GM23338 (cell line): ENCODE measurements around the gene HMOX2. TPM values are rescaled to one million over a fixed set of nuclear protein-coding genes. Genes with fewer than 3 reads are reported as not detected.

ENCODE experiments used
- ATAC-seq: fragments of 200-7000 bp; cut with Tn5 transposase; 3 replicates; pipeline ENCODE4 v1.9.1; 2020
- DNase-seq: peaks from one replicate; pipeline ENCODE4 v3.0.0-alpha.2; 2015; ENCODE audit warnings: low spot score
- H2AFZ ChIP-seq: fragments of 200-600 bp; sonication (generic); 2 replicates; pipeline ENCODE4 v1.8.0; 2016; ENCODE audit warnings: antibody characterized with exemption, mild to moderate bottlenecking, moderate library complexity
- H3F3A ChIP-seq: fragments of 200-600 bp; sonication (generic); replicated peaks from 2 replicates; pipeline ENCODE4 v1.8.0; 2017; ENCODE audit warnings: antibody characterized with exemption, mixed run types, low read depth
- H3K27ac ChIP-seq: fragments of 200-600 bp; sonication (generic); 2 replicates; pipeline ENCODE4 v1.6.1; 2016; ENCODE audit warnings: low read depth
- H3K27me3 ChIP-seq: fragments of 200-600 bp; sonication (generic); 2 replicates; pipeline ENCODE4 v1.8.0; 2016; ENCODE audit warnings: mild to moderate bottlenecking, mixed run types, moderate library complexity; ENCODE audit not compliant: insufficient read depth
- H3K36me3 ChIP-seq: fragments of 200-600 bp; sonication (generic); 2 replicates; pipeline ENCODE4 v1.8.0; 2016; ENCODE audit warnings: mild to moderate bottlenecking; ENCODE audit not compliant: insufficient read depth
- H3K4me1 ChIP-seq: fragments of 200-600 bp; sonication (generic); 2 replicates; pipeline ENCODE4 v1.8.0; 2016; ENCODE audit warnings: mild to moderate bottlenecking, moderate library complexity; ENCODE audit not compliant: insufficient read depth
- H3K4me2 ChIP-seq: fragments of 200-600 bp; sonication (generic); 2 replicates; pipeline ENCODE4 v1.7.1; 2017; ENCODE audit warnings: mixed run types
- H3K4me3 ChIP-seq: fragments of 200-600 bp; sonication (generic); 2 replicates; pipeline ENCODE4 v1.6.1; 2016; ENCODE audit warnings: mixed run types
- H3K79me2 ChIP-seq: fragments of 200-600 bp; sonication (generic); replicated peaks from 2 replicates; pipeline ENCODE4 v1.8.0; 2017; ENCODE audit warnings: mild to moderate bottlenecking; ENCODE audit not compliant: insufficient read depth
- H3K9me2 ChIP-seq: fragments of 200-600 bp; sonication (generic); 2 replicates; pipeline ENCODE4 v1.8.0; 2017; ENCODE audit not compliant: insufficient read depth
- H4K20me1 ChIP-seq: fragments of 200-600 bp; sonication (generic); replicated peaks from 2 replicates; pipeline ENCODE4 v1.8.0; 2017; ENCODE audit warnings: mild to moderate bottlenecking; ENCODE audit not compliant: insufficient read depth
- H3K27ac Mint-ChIP-seq: 2 replicates; pipeline ENCODE4 v1.8.0; 2020; ENCODE audit warnings: inconsistent platforms, mild to moderate bottlenecking, moderate library complexity, mixed read lengths
- H3K27me3 Mint-ChIP-seq: 3 replicates; pipeline ENCODE4 v1.8.0; 2022; ENCODE audit warnings: low read depth, mild to moderate bottlenecking, moderate library complexity, mixed read lengths, inconsistent platforms; ENCODE audit not compliant: insufficient read depth, poor library complexity
- H3K36me3 Mint-ChIP-seq: 3 replicates; pipeline ENCODE4 v1.8.0; 2021; ENCODE audit warnings: low read depth, mild to moderate bottlenecking, inconsistent platforms, moderate library complexity, mixed read lengths
- H3K4me1 Mint-ChIP-seq: 3 replicates; pipeline ENCODE4 v1.8.0; 2020; ENCODE audit warnings: mild to moderate bottlenecking, inconsistent platforms, mixed read lengths
- H3K4me3 Mint-ChIP-seq: 3 replicates; pipeline ENCODE4 v1.8.0; 2021; ENCODE audit warnings: moderate library complexity, mild to moderate bottlenecking, inconsistent platforms, mixed read lengths
- H3K9me3 Mint-ChIP-seq: 3 replicates; pipeline ENCODE4 v1.8.0; 2020; ENCODE audit warnings: moderate library complexity, mild to moderate bottlenecking, inconsistent platforms, mixed read lengths
- CREB1 ChIP-seq: fragments of 250-450 bp; sonication (Bioruptor Pico); IDR thresholded peaks from 2 replicates; pipeline ENCODE4 v1.5.0; 2020; ENCODE audit warnings: low read depth, mild to moderate bottlenecking, moderate library complexity
- EZH2phosphoT487 ChIP-seq: fragments of 200-600 bp; sonication (generic); IDR thresholded peaks from one replicate; pipeline ENCODE4 v1.8.1; 2018; ENCODE audit warnings: antibody characterized with exemption; ENCODE audit not compliant: unreplicated experiment
- JUNB ChIP-seq: IDR thresholded peaks from one replicate; pipeline ENCODE4 v1.6.1; 2016; ENCODE audit warnings: antibody characterized with exemption; ENCODE audit not compliant: unreplicated experiment
- NANOG ChIP-seq: IDR thresholded peaks from 2 replicates; pipeline ENCODE4 v1.6.1; 2016; ENCODE audit warnings: antibody characterized with exemption, borderline replicate concordance
- ZNF114 ChIP-seq: fragments of 250-450 bp; sonication (Bioruptor Pico); IDR thresholded peaks from 2 replicates; pipeline ENCODE4 v1.5.0; 2020; ENCODE audit warnings: mild to moderate bottlenecking, moderate library complexity
- ZNF331 ChIP-seq: fragments of 250-450 bp; sonication (Bioruptor Pico); IDR thresholded peaks from 2 replicates; pipeline ENCODE4 v1.5.0; 2020; ENCODE audit warnings: low read depth, mild to moderate bottlenecking, moderate library complexity
- polyA plus RNA-seq: library from polyadenylated mRNA; unstranded; fragments of >200 nt; fragmentation: Nextera tagmentation; extraction: Ambion mirVana; gene quantifications from 2 replicates; pipeline ENCODE4 v1.2.1, GENCODE V29; 2016
- total RNA-seq: library from RNA; depleted of rRNA; stranded (reverse); fragments of >200 nt; shearing (Covaris generic); gene quantifications from 2 replicates; pipeline ENCODE4 v1.2.3, GENCODE V29; 2014
- TF ChIP-seq, protein P1 (sequence below): fragments of 250-450 bp; sonication (Bioruptor Pico); IDR thresholded peaks from 2 replicates; pipeline ENCODE4 v1.5.0; 2020; ENCODE audit warnings: mild to moderate bottlenecking, moderate library complexity

The HMOX2 gene
- total and polyA plus RNA-seq, 2 experiments from 2014 or later, result 33.0 to 38.1 TPM

DNA sequence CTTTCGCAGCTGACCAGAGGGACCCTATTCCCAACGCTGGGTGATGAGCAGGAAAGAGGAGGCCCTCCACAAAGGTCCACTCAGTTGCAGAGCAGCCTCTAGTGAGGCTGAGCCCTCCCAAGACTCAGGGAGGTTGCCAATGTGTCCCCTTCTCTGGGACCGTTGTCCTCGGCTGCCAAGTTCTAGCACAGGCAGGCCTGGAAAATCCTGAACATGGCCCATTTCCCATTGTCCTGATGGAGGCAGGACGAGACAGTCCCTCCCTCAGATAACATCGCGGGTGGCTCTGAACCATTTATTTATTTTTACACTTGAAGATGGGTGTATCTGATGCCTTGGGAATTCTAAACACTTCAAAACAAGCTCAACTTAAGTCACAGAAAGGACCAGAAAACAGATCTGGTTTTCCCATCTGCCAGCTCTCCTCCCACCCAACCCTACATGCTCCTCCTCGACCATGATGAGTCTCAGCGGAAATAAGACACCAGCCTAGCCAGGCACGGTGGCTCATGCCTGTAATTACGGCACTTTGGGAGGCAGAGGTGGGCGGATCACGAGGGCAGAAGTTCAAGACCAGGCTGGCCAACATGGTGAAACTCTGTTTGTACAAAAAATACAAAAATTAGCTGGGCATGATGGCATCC is 49.6 kb downstream of the HMOX2 start (continued):
- TF ChIP-seq, protein P1, sequence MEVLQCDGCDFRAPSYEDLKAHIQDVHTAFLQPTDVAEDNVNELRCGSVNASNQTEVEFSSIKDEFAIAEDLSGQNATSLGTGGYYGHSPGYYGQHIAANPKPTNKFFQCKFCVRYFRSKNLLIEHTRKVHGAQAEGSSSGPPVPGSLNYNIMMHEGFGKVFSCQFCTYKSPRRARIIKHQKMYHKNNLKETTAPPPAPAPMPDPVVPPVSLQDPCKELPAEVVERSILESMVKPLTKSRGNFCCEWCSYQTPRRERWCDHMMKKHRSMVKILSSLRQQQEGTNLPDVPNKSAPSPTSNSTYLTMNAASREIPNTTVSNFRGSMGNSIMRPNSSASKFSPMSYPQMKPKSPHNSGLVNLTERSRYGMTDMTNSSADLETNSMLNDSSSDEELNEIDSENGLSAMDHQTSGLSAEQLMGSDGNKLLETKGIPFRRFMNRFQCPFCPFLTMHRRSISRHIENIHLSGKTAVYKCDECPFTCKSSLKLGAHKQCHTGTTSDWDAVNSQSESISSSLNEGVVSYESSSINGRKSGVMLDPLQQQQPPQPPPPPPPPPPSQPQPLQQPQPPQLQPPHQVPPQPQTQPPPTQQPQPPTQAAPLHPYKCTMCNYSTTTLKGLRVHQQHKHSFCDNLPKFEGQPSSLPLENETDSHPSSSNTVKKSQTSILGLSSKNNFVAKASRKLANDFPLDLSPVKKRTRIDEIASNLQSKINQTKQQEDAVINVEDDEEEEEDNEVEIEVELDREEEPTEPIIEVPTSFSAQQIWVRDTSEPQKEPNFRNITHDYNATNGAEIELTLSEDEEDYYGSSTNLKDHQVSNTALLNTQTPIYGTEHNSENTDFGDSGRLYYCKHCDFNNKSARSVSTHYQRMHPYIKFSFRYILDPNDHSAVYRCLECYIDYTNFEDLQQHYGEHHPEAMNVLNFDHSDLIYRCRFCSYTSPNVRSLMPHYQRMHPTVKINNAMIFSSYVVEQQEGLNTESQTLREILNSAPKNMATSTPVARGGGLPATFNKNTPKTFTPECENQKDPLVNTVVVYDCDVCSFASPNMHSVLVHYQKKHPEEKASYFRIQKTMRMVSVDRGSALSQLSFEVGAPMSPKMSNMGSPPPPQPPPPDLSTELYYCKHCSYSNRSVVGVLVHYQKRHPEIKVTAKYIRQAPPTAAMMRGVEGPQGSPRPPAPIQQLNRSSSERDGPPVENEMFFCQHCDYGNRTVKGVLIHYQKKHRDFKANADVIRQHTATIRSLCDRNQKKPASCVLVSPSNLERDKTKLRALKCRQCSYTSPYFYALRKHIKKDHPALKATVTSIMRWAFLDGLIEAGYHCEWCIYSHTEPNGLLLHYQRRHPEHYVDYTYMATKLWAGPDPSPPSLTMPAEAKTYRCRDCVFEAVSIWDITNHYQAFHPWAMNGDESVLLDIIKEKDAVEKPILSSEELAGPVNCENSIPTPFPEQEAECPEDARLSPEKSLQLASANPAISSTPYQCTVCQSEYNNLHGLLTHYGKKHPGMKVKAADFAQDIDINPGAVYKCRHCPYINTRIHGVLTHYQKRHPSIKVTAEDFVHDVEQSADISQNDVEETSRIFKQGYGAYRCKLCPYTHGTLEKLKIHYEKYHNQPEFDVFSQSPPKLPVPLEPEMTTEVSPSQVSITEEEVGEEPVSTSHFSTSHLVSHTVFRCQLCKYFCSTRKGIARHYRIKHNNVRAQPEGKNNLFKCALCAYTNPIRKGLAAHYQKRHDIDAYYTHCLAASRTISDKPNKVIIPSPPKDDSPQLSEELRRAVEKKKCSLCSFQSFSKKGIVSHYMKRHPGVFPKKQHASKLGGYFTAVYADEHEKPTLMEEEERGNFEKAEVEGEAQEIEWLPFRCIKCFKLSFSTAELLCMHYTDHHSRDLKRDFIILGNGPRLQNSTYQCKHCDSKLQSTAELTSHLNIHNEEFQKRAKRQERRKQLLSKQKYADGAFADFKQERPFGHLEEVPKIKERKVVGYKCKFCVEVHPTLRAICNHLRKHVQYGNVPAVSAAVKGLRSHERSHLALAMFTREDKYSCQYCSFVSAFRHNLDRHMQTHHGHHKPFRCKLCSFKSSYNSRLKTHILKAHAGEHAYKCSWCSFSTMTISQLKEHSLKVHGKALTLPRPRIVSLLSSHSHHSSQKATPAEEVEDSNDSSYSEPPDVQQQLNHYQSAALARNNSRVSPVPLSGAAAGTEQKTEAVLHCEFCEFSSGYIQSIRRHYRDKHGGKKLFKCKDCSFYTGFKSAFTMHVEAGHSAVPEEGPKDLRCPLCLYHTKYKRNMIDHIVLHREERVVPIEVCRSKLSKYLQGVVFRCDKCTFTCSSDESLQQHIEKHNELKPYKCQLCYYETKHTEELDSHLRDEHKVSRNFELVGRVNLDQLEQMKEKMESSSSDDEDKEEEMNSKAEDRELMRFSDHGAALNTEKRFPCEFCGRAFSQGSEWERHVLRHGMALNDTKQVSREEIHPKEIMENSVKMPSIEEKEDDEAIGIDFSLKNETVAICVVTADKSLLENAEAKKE (CRISPR knock-in tag), result no peak
- no peak for TF ChIP-seq NANOG
- no peak for TF ChIP-seq ZNF114 (CRISPR knock-in tag)
- TF ChIP-seq CREB1 (CRISPR knock-in tag), result no peak
- TF ChIP-seq EZH2phosphoT487, result no peak

DNA sequence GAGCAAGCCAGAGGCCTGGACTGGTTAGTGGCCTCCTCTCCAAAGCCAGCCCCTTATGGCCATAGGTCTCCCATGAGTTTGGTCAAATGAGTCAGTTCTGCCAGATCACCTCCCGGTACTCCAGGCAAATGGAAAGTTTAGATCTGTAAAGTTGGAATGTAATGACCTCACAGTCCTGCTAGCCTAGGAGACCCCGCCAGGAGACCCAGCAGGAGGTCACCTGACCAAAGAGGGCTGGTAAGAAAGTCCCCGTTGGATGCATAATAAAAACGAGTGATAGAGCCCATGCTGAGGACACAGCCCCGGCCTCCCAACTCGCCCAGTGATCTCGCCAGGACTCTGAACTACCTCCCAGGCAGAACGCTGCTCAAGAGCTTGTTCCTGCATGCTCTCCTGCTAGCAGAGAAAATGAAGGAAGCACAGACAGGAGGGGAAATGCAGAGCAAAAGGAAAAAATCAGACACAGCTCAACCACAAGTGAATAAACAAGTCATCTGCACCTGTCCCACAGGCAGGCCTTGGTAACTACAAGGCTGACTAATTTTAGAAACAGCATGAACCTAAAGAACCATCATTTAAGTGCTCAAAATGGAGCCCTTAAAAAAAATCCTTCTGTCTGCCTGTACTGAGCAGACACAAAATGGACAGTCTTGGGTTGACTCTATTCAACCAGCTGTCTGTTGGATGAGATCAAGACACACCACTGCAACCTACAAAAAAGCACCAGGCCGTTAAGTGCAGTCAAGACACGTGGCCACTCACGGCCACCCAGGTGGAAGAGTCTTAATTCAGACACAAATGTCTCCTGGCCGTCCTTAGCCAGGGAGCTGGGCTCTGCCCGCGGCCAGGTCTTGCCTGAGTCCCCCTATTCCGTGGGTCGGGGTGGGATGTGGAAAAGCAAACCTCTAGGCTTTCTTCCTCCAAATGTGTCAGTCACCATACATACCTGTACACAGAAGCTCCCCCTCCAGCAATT is 53.2 kb downstream of the HMOX2 start:
- Histone ChIP-seq H3K27ac (peak overlapping the region; percentile 91), H4K20me1 (no peaks in the 10 kb centered on the region; the same call in 1 of the 2 replicates), H3K4me3 (peak overlapping the region; percentile 34), H3K36me3 (no peaks in the 10 kb centered on the region; the same call in 1 of the 2 replicates), H3K9me2 (no peaks in the 10 kb centered on the region), H3K4me1 (peaks cover 11% of the 10 kb centered on the region; the same call in 1 of the 2 replicates), H3K27me3 (no peaks in the 10 kb centered on the region), H3K4me2 (peak overlapping the region; percentile 71), H3K79me2 (peaks cover 57% of the 10 kb centered on the region), H2AFZ (no peak overlapping the region), H3F3A (peaks cover 13% of the 10 kb centered on the region; the same call in 1 of the 2 replicates)
- ATAC-seq (peak; percentile 91), DNase-seq (peak; percentile 81)
- Mint-ChIP-seq H3K4me1 (peaks cover 27% of the 10 kb centered on the region), H3K36me3 (peaks cover 29% of the 10 kb centered on the region), H3K4me3 (peak overlapping the region; percentile 36; the same call in 1 of the 3 replicates), H3K27ac (peak overlapping the region; percentile 88), H3K27me3 (peaks cover 19% of the 10 kb centered on the region), H3K9me3 (no peaks in the 10 kb centered on the region)
- TF ChIP-seq, protein P1 (CRISPR knock-in tag), result no peak; the same call in 1 of the 2 replicates
- no peak for TF ChIP-seq ZNF114 (CRISPR knock-in tag)
- no peak for TF ChIP-seq ZNF331 (CRISPR knock-in tag)
- no peak for TF ChIP-seq JUNB
